Sigmoid colon (tissue), 4 donors: ENCODE data around the gene TESPA1.

Source experiments
- EP300 ChIP-seq, 4 donors: sonication (generic); formaldehyde crosslinking; IDR thresholded peaks; one replicate each; pipeline ENCODE4 v1.6.1; 2017; ENCODE audit warnings: antibody characterized with exemption in 4 of 4
- TF ChIP-seq, protein P1 (sequence below), 4 experiments: fragments of 450-650 bp in 3 of 4; fragments of 200-600 bp in 1 of 4; IDR thresholded peaks; one replicate each; pipeline ENCODE4 v1.5.1; 2016 to 2019; ENCODE audit warnings: antibody characterized with exemption in 4 of 4, mild to moderate bottlenecking in 3 of 4, moderate library complexity in 2 of 4

DNA sequence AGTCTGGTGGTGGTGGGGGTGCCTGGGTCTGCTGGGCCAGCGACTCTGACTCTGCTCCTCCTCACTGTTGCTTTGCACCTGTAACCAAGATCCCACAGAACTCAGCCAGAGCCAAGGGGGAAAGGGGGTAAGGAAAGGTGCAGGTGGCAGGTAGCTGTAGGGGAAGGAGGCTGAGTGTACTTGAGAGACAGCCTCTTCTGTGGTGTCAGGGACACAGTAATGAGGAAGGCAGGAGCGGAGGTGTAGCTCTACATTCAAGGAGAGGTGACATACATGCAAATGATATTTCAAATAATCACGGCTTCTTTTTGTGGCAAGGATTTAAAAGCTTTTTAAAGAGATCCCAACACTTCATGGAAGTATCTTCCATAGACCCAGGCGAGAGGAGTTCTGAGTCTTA, 23.4 kb downstream of the TESPA1 start:
- TF ChIP-seq, protein P1, sequence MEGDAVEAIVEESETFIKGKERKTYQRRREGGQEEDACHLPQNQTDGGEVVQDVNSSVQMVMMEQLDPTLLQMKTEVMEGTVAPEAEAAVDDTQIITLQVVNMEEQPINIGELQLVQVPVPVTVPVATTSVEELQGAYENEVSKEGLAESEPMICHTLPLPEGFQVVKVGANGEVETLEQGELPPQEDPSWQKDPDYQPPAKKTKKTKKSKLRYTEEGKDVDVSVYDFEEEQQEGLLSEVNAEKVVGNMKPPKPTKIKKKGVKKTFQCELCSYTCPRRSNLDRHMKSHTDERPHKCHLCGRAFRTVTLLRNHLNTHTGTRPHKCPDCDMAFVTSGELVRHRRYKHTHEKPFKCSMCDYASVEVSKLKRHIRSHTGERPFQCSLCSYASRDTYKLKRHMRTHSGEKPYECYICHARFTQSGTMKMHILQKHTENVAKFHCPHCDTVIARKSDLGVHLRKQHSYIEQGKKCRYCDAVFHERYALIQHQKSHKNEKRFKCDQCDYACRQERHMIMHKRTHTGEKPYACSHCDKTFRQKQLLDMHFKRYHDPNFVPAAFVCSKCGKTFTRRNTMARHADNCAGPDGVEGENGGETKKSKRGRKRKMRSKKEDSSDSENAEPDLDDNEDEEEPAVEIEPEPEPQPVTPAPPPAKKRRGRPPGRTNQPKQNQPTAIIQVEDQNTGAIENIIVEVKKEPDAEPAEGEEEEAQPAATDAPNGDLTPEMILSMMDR (IDR thresholded peaks at IDR 0.05), result no peak
- no peak for TF ChIP-seq EP300 (IDR thresholded peaks at IDR 0.05)
